Measurements from ENCODE around the gene HPSE.
"Not testable (repeated sequence)": the region's sequence is repeated elsewhere in the genome, so short reads cannot be mapped to it uniquely, and the experiment has no call there.

HPSE gene

GRCh38 chr4:83281307-83281706, 53.3 kb downstream of the HPSE start:
- DNase-seq: no peak

DNA sequence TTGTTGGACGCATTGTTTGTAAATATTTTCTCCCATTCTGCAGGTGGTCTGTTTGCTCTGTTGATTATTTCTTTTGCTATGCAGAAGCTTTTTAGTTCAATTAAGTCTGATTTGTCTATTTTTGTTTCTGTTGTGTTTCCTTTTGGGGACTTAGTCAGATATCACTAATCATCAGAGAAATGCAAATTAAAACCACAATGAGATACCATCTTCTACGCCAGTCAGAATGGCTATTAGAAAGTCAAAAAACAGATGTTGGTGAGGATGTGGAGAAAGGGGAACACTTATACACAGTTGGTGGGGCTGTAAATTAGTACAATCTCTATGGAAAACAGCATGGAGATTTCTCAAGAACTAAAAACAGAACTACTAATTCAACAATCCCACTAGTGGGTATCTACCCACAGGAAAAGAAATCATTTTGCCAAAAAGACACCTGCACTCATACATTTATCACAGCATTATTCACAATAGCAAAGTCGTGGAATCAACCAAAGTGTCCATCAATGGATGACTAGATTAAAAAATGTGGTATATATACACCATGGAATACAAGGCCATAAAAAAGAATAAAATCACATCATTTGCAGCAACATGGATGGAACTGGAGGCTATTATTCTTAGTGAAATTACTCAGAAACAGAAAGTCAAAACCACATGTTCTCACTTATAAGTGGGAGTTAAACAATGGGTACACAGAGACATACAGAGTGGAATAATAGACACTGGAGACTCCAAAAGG, 58.2 kb downstream of the HPSE start:
- no peak for DNase-seq

- not testable (repeated sequence) for DNase-seq
Observed at GRCh38 chr4:83273926-83274325, 60.7 kb downstream of the HPSE start.

GRCh38 chr4:83272900-83273299, 61.7 kb downstream of the HPSE start:
- DNase-seq: no peak

GRCh38 chr4:83269256-83269655, 65.4 kb downstream of the HPSE start:
- no peak for DNase-seq

DNA sequence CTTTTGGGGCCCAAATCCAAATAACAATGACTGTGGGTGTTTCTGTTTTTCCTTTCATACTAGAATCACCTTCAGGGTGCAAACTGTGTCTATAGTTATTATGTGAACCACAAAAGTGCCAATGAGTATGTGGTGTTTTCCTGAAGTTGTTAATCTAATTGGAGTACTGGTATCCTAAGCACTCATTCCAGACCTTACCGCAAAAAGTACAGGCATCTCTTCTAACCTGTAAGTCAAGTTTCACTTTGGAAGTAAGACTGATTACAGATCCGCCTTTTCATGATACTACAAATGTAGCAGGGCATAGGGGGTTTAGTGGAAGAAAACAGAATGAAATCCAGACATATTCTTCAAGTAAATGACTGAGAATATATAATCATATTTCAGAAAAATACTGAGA, 66.2 kb downstream of the HPSE start:
- DNase-seq: no peak

DNA sequence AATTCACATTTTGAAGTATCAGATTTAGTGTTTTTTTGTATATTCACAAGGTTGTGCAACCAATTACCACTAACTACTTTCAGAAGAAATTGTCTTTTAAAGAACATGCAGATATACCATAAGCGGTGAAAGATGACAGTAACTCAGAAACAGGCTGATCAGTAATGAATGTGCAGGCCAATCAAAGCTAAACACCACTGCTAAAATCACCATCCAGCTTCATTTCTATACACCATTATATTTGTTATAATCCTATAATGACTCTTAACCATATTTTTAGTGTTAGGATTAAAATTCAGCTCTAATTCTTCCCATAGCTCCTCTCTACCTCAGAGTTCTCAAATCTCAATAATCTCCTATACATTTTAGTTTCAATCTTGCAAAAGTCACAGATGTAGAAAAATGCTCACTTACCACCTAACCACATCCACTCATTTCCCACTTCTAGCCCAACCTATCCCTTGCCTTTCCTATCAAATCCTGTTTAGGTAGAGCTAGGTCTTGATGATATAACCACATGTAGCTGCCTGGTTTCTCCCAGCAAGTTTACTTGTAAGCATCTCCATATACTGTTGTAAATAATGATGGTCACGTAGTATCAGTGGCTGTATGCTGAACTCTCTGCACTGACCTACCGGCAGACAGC, 66.7 kb downstream of the HPSE start:
- no peak for DNase-seq

DNA sequence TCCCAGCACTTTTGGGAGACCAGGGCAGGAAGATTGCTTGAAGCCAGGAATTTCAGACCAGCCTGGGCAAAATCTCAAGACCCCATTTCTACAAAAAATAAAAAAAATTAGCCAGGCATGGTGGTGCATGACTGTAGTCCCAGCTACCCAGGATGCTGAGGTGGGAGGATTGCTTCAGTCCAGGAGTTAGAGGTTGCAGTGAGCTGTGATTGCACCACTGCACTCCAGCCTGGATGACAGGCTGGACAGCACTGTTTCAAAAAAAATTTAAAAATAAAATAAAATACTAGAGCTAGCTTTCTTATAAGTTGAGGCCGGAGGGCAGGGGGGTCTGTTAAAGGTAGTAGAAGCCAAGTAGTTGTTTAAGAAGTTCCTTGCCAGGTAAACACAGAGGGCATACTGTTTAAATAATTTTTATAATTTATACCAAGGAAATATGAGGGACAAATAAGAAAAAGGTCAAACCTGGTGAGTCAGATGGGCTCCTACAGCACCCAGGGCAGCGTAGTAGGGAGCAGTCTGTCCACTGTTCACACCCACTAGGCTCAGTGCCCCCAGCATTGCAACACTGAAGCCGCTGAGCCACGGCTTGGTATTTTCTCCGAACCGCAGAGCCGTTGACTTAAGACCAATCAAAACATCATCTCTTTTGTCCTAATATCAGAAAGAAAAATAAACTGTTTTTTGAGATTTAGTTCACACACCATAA, 67.4 kb downstream of the HPSE start:
- DNase-seq: no peak

DNA sequence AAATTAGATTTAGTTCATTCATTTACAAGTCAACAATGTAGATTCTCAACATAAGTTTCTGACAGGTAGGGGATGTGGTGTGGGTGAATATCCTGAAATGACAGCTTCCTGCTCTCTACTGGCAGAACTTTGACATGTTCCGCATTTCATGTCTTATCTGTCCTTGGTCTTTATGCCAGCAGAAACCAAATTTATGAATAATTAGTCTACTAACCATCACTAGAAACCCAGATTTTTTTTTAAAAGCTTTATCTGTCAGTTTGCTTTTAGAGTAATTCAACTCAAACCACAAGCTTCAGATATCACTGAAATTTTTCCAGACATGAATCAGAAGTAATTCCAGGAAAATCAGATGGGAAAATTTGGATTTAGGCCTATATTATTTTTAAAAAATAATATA, 68.0 kb downstream of the HPSE start:
- DNase-seq: no peak

DNA sequence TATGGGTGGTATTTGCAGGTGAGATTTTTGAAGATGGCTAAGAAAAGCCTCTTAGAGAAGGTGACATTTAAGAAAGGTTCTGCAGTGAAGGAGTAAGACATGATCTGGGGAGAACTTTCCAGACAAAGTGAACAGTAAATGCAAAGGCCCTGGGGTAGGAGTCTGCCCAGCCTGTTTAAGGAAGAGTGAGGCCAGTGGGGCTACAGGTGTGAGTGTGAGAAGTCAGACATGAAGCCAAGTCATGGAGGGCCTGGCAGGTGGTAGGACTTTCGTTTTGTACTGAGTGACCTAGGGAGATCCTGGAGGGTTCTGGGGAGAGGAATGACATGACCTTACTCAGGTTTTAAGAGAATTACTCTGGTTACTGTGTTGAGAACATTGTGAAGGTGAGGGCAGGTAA, 71.5 kb downstream of the HPSE start:
- DNase-seq: no peak

DNA sequence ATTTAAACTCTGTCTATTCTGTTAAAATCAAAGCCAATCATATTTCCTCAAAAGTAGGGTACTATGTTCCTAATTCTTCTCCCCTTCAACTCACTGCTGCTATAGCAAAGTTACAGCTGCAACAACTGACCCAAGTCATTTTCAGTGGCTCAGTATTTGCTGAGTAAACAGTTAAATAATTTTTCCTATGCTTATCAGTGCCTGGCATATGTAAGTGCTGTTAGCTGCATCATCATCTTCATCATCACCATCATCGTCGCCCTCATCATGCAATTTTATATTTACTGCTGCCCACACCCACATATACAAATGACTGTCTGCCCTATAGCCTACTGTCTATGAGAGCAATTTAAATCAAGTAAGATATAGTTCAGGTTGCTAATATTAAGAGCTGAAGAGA, 72.0 kb downstream of the HPSE start:
- no peak for DNase-seq

- no peak for DNase-seq
Observed at GRCh38 chr4:83261307-83261706, 73.3 kb downstream of the HPSE start.

GRCh38 chr4:83259586-83259985, 75.1 kb downstream of the HPSE start:
- no peak for DNase-seq

DNA sequence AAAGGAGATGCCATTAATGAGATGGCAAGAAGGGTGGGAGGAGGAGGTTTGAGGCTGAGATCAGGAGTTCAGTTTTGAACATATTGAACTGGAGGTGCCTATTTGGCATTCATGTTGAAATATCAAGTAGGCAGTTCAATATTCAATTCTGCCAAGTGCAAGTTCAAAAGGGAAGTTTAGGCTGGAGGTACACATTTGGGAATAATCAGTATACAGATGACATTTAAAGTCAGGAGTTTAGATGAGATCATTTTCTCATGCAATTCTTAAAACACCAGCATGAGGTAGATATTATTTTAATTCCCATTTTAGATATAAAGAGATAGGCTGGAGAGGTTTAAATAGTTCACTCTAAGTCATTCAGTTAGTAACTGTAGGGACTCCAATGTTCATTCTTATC, 76.2 kb downstream of the HPSE start:
- DNase-seq: no peak

- no peak for DNase-seq
Observed at GRCh38 chr4:83257811-83258210, 76.8 kb downstream of the HPSE start.

DNA sequence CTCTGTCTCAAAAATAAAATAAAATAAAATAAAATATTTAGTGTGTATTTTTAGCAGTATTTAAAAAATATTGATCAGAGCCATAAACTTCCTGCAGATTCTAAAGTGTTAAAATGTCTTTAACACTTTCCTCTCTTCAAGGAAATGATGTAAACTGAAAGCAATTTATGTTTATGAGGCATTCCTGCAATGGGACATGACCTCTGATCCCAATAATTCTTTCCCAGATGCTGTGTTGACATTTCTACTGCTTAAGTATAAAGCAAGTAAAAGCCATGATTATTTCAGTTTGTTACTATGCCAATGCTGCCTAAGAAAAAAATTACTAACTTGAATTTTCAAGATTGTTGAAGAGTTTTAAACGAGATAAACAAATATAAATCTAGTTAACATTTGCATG, 79.1 kb downstream of the HPSE start:
- DNase-seq: no peak

DNA sequence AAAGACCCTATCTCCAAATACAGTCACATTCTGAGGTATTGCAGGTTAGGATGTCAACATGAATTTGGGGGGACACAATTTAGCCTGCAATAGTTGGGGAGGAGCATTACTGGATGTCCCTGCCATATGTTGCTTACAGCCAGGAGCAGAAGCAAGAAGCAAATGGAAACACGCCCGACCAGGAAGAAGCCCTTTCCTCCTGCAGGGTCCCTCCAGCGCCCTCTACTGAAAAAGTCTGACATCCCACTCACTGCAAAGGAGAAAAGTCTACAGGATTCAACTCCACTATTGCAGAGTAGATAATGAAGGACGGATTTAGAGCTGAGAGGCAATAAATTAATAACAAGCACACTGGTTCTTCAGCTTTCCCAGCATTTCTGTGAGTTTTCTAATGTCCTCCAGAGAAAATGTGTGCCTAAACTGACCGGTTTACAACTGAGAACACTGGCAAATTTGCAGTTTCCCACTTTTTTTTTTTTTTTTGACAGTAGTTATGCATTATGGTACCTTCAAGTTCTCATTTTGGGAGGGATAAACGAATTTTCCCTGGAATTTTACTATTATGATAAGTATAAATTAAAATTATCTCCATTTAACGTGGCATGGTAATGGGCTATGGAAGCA, 81.8 kb downstream of the HPSE start:
- DNase-seq: peak; percentile 50

DNA sequence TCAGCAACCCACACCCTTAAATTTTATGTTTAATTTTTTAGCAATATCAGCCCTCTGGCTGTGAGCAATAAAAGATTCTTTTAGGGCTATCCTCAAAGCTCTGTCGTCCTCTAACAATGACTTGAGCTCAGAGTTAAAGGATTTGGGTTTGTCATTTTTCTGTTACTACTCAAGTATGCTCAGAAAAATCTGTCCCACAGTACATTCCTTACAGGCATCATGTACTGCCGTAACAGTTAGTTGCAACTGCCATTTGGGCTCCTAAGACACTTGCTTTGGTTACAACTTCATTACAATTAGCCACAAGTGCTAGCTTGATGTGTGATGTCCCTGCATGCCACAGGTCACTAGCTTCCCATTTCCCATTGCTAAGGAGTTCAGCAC, 83.2 kb downstream of the HPSE start:
- no peak for DNase-seq

DNA sequence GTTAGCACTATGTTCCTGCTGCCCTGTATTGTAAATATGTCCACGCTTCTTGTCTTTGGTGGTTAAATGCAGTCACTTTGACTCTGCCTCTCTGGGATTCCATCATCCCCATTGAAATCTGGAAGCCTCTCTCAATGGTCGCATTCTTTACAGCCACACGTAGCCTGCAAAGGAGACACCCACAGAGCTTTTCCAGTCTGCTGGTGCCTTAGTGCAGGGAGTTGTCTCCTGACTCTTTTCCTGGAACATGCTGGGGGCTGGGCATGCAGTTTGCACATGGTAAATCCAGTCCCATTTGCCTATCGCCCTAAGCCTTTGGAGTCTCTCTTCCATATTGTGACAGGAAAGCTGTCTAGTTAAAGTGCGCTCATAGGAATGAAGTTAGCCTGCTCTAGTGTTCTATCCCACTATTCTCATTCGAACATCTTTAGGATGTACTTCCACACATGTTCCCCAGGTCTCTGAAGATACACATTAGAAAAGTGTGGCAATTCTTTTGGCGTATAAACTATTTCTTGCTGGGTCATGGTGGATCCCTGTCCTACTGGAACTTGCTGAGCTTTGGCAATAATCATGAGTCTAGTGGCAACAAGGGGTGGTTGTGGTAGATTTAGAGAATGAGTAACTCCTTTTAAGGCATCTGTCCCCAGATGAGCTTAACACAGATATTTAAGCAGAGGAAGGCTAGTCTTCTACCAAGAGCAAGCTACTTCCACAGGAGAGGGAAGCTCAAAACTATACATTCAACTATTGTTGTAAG, 83.8 kb downstream of the HPSE start:
- no peak for DNase-seq

GRCh38 chr4:83248486-83248885, 86.2 kb downstream of the HPSE start:
- no peak for DNase-seq

- no peak for DNase-seq
Observed at GRCh38 chr4:83247415-83248357, 87.0 kb downstream of the HPSE start.

All from activated CD4-positive, alpha-beta T cell treated with anti-CD3 and anti-CD28 coated beads for 1 hour (primary cell).